Measurements from ENCODE around the gene CCDC74A.
"Not testable (repeated sequence)": the region's sequence is repeated elsewhere in the genome, so short reads cannot be mapped to it uniquely, and the experiment has no call there.

The CCDC74A gene

GRCh38 chr2:131566371-131566770 lies 38.7 kb downstream of the CCDC74A start:
- no peak for DNase-seq (ENCODE audit: low read depth)

DNA sequence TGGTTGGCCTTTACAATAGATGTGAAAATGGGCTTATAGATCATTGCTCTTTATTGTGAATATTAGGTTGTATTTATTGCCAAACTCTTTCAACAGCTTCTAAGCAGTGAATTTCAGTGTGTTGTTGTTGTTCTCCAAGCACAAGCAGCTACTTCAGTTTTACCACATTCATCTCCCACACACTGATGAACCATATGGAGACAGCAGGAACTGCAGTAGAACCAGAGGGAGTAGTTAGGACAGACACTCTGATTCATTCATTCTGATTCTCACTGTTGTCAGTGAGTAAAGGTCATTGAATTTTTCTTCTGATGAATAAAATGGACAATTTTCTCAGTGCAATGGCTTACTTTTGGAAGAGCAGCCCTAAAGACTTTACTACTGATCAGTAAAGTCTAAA lies 40.2 kb downstream of the CCDC74A start:
- no peak for DNase-seq (ENCODE audit: low read depth)

DNA sequence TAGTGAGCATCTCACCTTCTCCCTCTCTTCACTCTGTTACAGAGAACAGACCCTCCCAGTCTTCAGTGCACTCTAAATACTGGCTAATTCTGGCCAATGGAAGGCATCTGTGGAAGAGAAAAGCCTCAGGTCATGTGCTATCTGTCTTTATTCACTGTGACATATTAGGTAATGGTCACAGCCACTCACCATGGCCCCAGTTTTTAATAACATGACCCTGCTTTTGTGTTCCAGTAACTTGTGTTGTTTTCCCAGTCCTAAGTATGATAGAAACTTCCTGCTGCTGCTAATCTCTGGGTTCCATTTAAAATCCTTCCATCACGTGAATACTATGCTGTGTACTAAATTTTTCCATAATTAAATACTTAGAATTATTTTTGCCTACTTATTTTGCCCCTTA lies 40.7 kb downstream of the CCDC74A start:
- not testable (repeated sequence) for DNase-seq (ENCODE audit: low read depth)

- DNase-seq (ENCODE audit: low read depth) = no peak
Observed at GRCh38 chr2:131572175-131572574, 44.5 kb downstream of the CCDC74A start.

- DNase-seq (ENCODE audit: low read depth) = no peak
Observed at GRCh38 chr2:131577812-131578211, 50.1 kb downstream of the CCDC74A start.

- DNase-seq (ENCODE audit: low read depth) = no peak
Observed at GRCh38 chr2:131580187-131580586, 52.5 kb downstream of the CCDC74A start.

Measured in stromal cell of bone marrow (primary cell).